HAP-1 (cell line): Measurements from ENCODE around the gene PPCS.

ENCODE experiments used
- DNase-seq, 2 experiments: peaks; one replicate each; pipeline ENCODE4 v3.0.0-alpha.2; 2016 to 2020; ENCODE audit warnings: low spot score in 2 of 2
- H3K27me3 ChIP-seq: fragments of 250-450 bp; sonication (Bioruptor Pico); 2 replicates; pipeline ENCODE4 v1.5.1; 2020; ENCODE audit warnings: low read depth, mild to moderate bottlenecking, moderate library complexity
- H3K36me3 ChIP-seq: fragments of 250-450 bp; sonication (Bioruptor Pico); replicated peaks from 2 replicates; pipeline ENCODE4 v1.5.1; 2020; ENCODE audit warnings: mild to moderate bottlenecking
- H3K4me1 ChIP-seq: fragments of 250-450 bp; sonication (Bioruptor Pico); 2 replicates; pipeline ENCODE4 v1.5.1; 2020; ENCODE audit warnings: mild to moderate bottlenecking
- H3K4me3 ChIP-seq: fragments of 250-450 bp; sonication (Bioruptor Pico); 2 replicates; pipeline ENCODE4 v1.5.1; 2020; ENCODE audit warnings: mild to moderate bottlenecking, moderate library complexity
- H3K9me3 ChIP-seq: fragments of 250-450 bp; sonication (Bioruptor Pico); 2 replicates; pipeline ENCODE4 v1.5.1; 2020; ENCODE audit warnings: mild to moderate bottlenecking, moderate library complexity
- in situ Hi-C: fragments of 300-500 bp; cut with MboI; formaldehyde crosslinking; loops from 3 replicates; pipeline ENCODE4 v1.14.3; 2020; ENCODE audit warnings: low sequenced_read_pairs, inconsistent platforms, mixed read lengths

Gene PPCS

DNA sequence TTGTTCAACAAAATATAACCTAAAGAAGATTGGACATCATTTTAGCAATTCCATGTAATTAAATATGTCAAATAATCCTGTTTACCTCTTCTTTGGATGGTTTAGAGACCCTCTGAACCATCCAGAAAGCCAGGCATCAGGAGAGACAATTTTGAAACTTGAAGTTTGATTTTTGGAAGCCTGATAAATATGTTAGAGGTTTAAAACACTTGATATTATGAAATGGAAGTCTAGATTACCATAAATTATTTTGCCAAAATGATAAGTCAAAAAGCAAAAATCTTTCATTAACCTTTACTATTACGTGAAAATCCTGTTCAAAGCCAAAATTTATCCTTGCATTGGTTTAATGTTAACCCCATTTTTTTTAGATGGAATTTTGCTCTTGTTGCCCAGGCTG lies 50.2 kb downstream of the PPCS start:
- H3K4me3 ChIP-seq = no peak overlapping the region
- no peaks in the 10 kb centered on the region for H3K36me3 ChIP-seq
- DNase-seq = no peak
- H3K4me1 ChIP-seq = no peaks in the 10 kb centered on the region
- no peaks in the 10 kb centered on the region for H3K27me3 ChIP-seq
- H3K9me3 ChIP-seq = peaks cover 5% of the 10 kb centered on the region; the same call in 1 of the 2 replicates
- in situ Hi-C loops = no loop called here
